K562 (cell line): Measurements from ENCODE around the gene NDST1. TPM values are rescaled to one million over a fixed set of nuclear protein-coding genes. Genes with fewer than 3 reads are reported as not detected.

ENCODE experiments used
- ATAC-seq: fragments of 200-7000 bp; cut with Tn5 transposase; 3 replicates; pipeline ENCODE4 v1.9.1; 2020; ENCODE audit warnings: moderate library complexity
- BruUV-seq: library from RNA; stranded (reverse); fragments of 400-500 nt; replicated peaks from 2 replicates; lab custom pipeline; 2021; lab: Mats Ljungman, UMichigan
- CTCF ChIA-PET: fragments of 300-600 bp; formaldehyde crosslinking; extraction: SDS; loops from one replicate; lab custom pipeline; 2021; ENCODE audit warnings: low intra/inter-chr PET ratio; lab: Yijun Ruan, JAX
- POLR2A ChIA-PET: fragments of 300-600, 350-650 bp; sonication (Branson Sonifier 250); formaldehyde crosslinking; extraction: SDS; loops from one replicate; lab custom pipeline; 2021; ENCODE audit warnings: antibody characterized with exemption, inconsistent platforms; lab: Yijun Ruan, JAX
- DNase-seq, 4 experiments: peaks; one replicate each; pipeline versions ENCODE4 v3.0.0 to v3.0.0-alpha.2; 2011 to 2018; ENCODE audit warnings: low spot score in 3 of 4, mixed read lengths in 3 of 4; ENCODE audit errors: extremely low read depth in 1 of 4
- FAIRE-seq: peaks from 2 replicates; lab custom pipeline; 2011; peaks lifted over from hg19 to GRCh38; lab: Jason Lieb, UNC
- H2AFZ ChIP-seq: 2 replicates; pipeline ENCODE4 v1.6.0; 2011; ENCODE audit warnings: low read depth, low read length, control low read depth, inconsistent platforms
- H3K27ac ChIP-seq: fragments of 200-600 bp; 3 replicates; pipeline ENCODE4 v1.8.0; 2011; ENCODE audit warnings: low read depth, mild to moderate bottlenecking, control low read depth, inconsistent platforms, low read length, moderate library complexity, mixed read lengths; ENCODE audit errors: extremely low read depth
- H3K27me3 ChIP-seq, 2 experiments: fragments of 300-600 bp in 1 of 2; 2 replicates in 1 of 2; 3 replicates in 1 of 2; pipeline versions ENCODE4 v1.6.0 to v1.8.0; 2011; ENCODE audit warnings: inconsistent platforms in 2 of 2, low read length in 2 of 2, mild to moderate bottlenecking in 1 of 2, mixed read lengths in 1 of 2, moderate library complexity in 1 of 2; ENCODE audit not compliant: control insufficient read depth in 2 of 2, insufficient read depth in 2 of 2
- H3K36me3 ChIP-seq: fragments of 300-600 bp; 3 replicates; pipeline ENCODE4 v1.8.0; 2011; ENCODE audit warnings: mild to moderate bottlenecking, low read length, inconsistent platforms; ENCODE audit not compliant: control insufficient read depth, insufficient read depth
- H3K4me1 ChIP-seq, 2 experiments: fragments of 200-600 bp in 1 of 2; replicated peaks in 1 of 2; 2 replicates in 1 of 2; 3 replicates in 1 of 2; pipeline versions ENCODE4 v1.5.1 to v1.8.0; 2011; ENCODE audit warnings: inconsistent platforms in 2 of 2, low read length in 2 of 2, mild to moderate bottlenecking in 1 of 2, mixed read lengths in 1 of 2, moderate library complexity in 1 of 2; ENCODE audit not compliant: control insufficient read depth in 2 of 2, insufficient read depth in 2 of 2
- H3K4me2 ChIP-seq: 2 replicates; pipeline ENCODE4 v1.6.1; 2011; ENCODE audit warnings: low read length, control low read depth, inconsistent platforms, mixed read lengths; ENCODE audit not compliant: insufficient read depth
- H3K4me3 ChIP-seq: fragments of 200-600 bp; sonication (generic), shearing (Covaris generic); 2 replicates; pipeline ENCODE4 v1.5.1; 2016; ENCODE audit warnings: control low read depth, inconsistent platforms
- H3K79me2 ChIP-seq: fragments of 200-600 bp; 3 replicates; pipeline ENCODE4 v1.8.0; 2011; ENCODE audit warnings: low read length, inconsistent platforms; ENCODE audit not compliant: control insufficient read depth, insufficient read depth
- H3K9ac ChIP-seq, 2 experiments: 2 replicates each; pipeline versions ENCODE4 v1.6.0 to v1.6.1; 2011; ENCODE audit warnings: low read depth in 2 of 2, low read length in 2 of 2, control low read depth in 1 of 2, inconsistent platforms in 1 of 2, mild to moderate bottlenecking in 1 of 2, mixed read lengths in 1 of 2; ENCODE audit not compliant: insufficient read depth in 1 of 2
- H3K9me1 ChIP-seq: one replicate; pipeline ENCODE4 v1.6.0; 2011; ENCODE audit warnings: inconsistent platforms, mild to moderate bottlenecking, low read length, moderate library complexity; ENCODE audit not compliant: control insufficient read depth, insufficient read depth
- H3K9me3 ChIP-seq: replicated peaks from 2 replicates; pipeline ENCODE4 v1.5.1; 2011; ENCODE audit warnings: low read depth, low read length, inconsistent platforms; ENCODE audit not compliant: control insufficient read depth, insufficient read depth
- H4K20me1 ChIP-seq: replicated peaks from 2 replicates; pipeline ENCODE4 v1.6.1; 2011; ENCODE audit warnings: low read length, inconsistent platforms, mixed read lengths; ENCODE audit not compliant: control insufficient read depth, insufficient read depth
- CBFA2T3 ChIP-seq: fragments of 450-650 bp; IDR thresholded peaks from 2 replicates; pipeline ENCODE4 v1.6.1; 2017
- CBFB ChIP-seq: sonication (generic); formaldehyde crosslinking; IDR thresholded peaks from 2 replicates; pipeline ENCODE4 v1.4.0; 2020; ENCODE audit warnings: mild to moderate bottlenecking, missing genetic modification reagents
- CREB1 ChIP-seq, 2 experiments: sonication (generic) in 1 of 2; formaldehyde crosslinking in 1 of 2; IDR thresholded peaks; 2 replicates each; pipeline versions ENCODE4 v1.6.1 to v1.8.0; 2012 to 2022; ENCODE audit warnings: inconsistent platforms in 1 of 2, mild to moderate bottlenecking in 1 of 2, missing genetic modification reagents in 1 of 2, moderate library complexity in 1 of 2
- E2F3 ChIP-seq: fragments of 250-450 bp; sonication (Bioruptor Pico); IDR thresholded peaks from 2 replicates; pipeline ENCODE4 v1.4.0; 2020; ENCODE audit warnings: mild to moderate bottlenecking
- MIER1 ChIP-seq: fragments of 450-650 bp; IDR thresholded peaks from 2 replicates; pipeline ENCODE4 v1.6.1; 2016; ENCODE audit warnings: antibody characterized with exemption, mild to moderate bottlenecking, low read depth
- RBM14 ChIP-seq: fragments of 200-400 bp; formaldehyde crosslinking; IDR thresholded peaks from 2 replicates; pipeline ENCODE4 v1.6.1; 2018; ENCODE audit warnings: low read depth, mild to moderate bottlenecking, low read length, moderate library complexity, borderline replicate concordance; ENCODE audit not compliant: insufficient read depth
- SMAD2 ChIP-seq: fragments of 150-350 bp; IDR thresholded peaks from 2 replicates; pipeline ENCODE4 v1.6.1; 2014; ENCODE audit warnings: low read depth, mild to moderate bottlenecking, low read length
- ZBTB8A ChIP-seq: fragments of 450-650 bp; IDR thresholded peaks from 2 replicates; pipeline ENCODE4 v1.6.1; 2018; ENCODE audit warnings: mild to moderate bottlenecking, moderate library complexity; ENCODE audit not compliant: partially characterized antibody
- ZNF445 ChIP-seq: fragments of 250-450 bp; sonication (Bioruptor Pico); IDR thresholded peaks from 2 replicates; pipeline ENCODE4 v1.4.0; 2020; ENCODE audit warnings: low read depth, mild to moderate bottlenecking, moderate library complexity
- ZNF76 ChIP-seq: fragments of 250-450 bp; sonication (Bioruptor Pico); IDR thresholded peaks from 2 replicates; pipeline ENCODE4 v1.4.0; 2020; ENCODE audit warnings: mild to moderate bottlenecking, moderate library complexity, borderline replicate concordance
- WGBS: fragments of 100-300 bp; shearing (Covaris generic); methylation state at CpG from one replicate; pipeline ENCODE4 v1.1.6; 2016; ENCODE audit warnings: low coverage, mixed read lengths; ENCODE audit not compliant: insufficient coverage; ENCODE audit errors: missing lambda C conversion rate; 5-methylcytosine and 5-hydroxymethylcytosine counted together
- in situ Hi-C: fragments of 300-500 bp; cut with MboI; formaldehyde crosslinking; loops from 4 replicates; pipeline ENCODE4 v1.15.0; 2018; ENCODE audit warnings: inconsistent platforms, mixed read lengths
- intact Hi-C: fragments of 100-400 bp; cut with micrococcal nuclease; formaldehyde crosslinking; loops from 2 replicates; pipeline ENCODE4 v1.14.2; 2022
- polyA plus RNA-seq, 8 experiments: library from polyadenylated mRNA; depleted of rRNA in 4 of 8; stranded (reverse) in 5 of 8; unstranded in 3 of 8; fragments of >200 nt; fragmentation: Nextera tagmentation in 2 of 8; fragmentation: Illumina TruSeq in 1 of 8; extraction: Ambion mirVana in 2 of 8; extraction: Trizol in 1 of 8; gene quantifications; 2 replicates each; pipeline versions ENCODE4 v1.2.1 to v1.2.3, GENCODE V29; 2011 to 2014; ENCODE audit warnings: inconsistent platforms in 1 of 8, missing spikeins in 1 of 8
- total RNA-seq, 7 experiments: library from RNA; depleted of rRNA in 6 of 7; stranded (reverse); fragments of >200 nt in 6 of 7; fragmentation: Illumina TruSeq in 2 of 7; extraction: Trizol in 2 of 7; gene quantifications; 2 replicates each; pipeline versions ENCODE4 v1.2.1 to v1.2.3, GENCODE V29; 2011 to 2021; ENCODE audit warnings: low replicate concordance in 1 of 7

The NDST1 gene
- total and polyA plus RNA-seq, 9 of the 15 experiments (the other 6 are each of a cell fraction or from before 2014, with no cell fraction given), result 0.38 to 47.9 (median 9.9) TPM

- no peak overlapping the region; a peak in 1 of 4 replicates for H3K9ac ChIP-seq
- ATAC-seq (no peak), DNase-seq (no peak), FAIRE-seq (no peak)
- no peaks in the 10 kb centered on the region for H3K9me3 ChIP-seq
- H3K4me2 ChIP-seq, result no peak overlapping the region
- H3K79me2 ChIP-seq, result no peaks in the 10 kb centered on the region
- H3K4me1 ChIP-seq, result no peaks in the 10 kb centered on the region
- WGBS, result 82% methylated on average over 9 of the region's 9 CpGs
- POLR2A ChIA-PET, result interaction anchor here (0.7 to 1.1 kb wide), 2 partner anchors 85 to 115 kb away, joined by 3 read pairs; no protein-coding TSS in a partner anchor
- in situ Hi-C loops (no loop called here), intact Hi-C loops (no loop called here)
- no peaks in the 10 kb centered on the region for H4K20me1 ChIP-seq
- CTCF ChIA-PET, result no interaction called here
- H3K27me3 ChIP-seq, result no peaks in the 10 kb centered on the region
- H2AFZ ChIP-seq, result no peak overlapping the region
- no peak for TF ChIP-seq CBFB
- no peak for TF ChIP-seq RBM14
- TF ChIP-seq E2F3 (CRISPR knock-in tag), result no peak
- no peak for TF ChIP-seq ZNF445 (CRISPR knock-in tag)
- no peak for TF ChIP-seq ZNF76 (CRISPR knock-in tag)
- TF ChIP-seq CREB1 (IDR thresholded peaks at IDR 0.05), result no peak
- TF ChIP-seq CREB1 (CRISPR knock-in tag; IDR thresholded peaks at IDR 0.05), result no peak
- no peak for TF ChIP-seq SMAD2
- no peak for TF ChIP-seq ZBTB8A
- TF ChIP-seq MIER1, result no peak
- TF ChIP-seq CBFA2T3, result no peak
- no peak overlapping the region for H3K27ac ChIP-seq
- no peaks in the 10 kb centered on the region for H3K9me1 ChIP-seq
- BruUV-seq, result no TSS peak
- H3K36me3 ChIP-seq, result peaks cover 64% of the 10 kb centered on the region; the same call in 2 of the 3 replicates
- no peak overlapping the region for H3K4me3 ChIP-seq
Observed at GRCh38 chr5:150534811-150535210, 26.9 kb downstream of the NDST1 start.
